WTC11 (cell line): ENCODE results near the gene ZFX. TPM values are rescaled to one million over a fixed set of nuclear protein-coding genes. Genes with fewer than 3 reads are reported as not detected.

Source experiments
- ATAC-seq: fragments of 200-7000 bp; cut with Tn5 transposase; 2 replicates; pipeline ENCODE4 v1.10.0; 2021; ENCODE audit warnings: mild to moderate bottlenecking, moderate library complexity
- CTCF ChIA-PET: fragments of 300-600 bp; sonication (Branson Sonifier 250); formaldehyde crosslinking; loops from one replicate; lab custom pipeline; 2021; ENCODE audit warnings: antibody characterized with exemption; lab: Charles Lee
- POLR2A ChIA-PET: fragments of 350-600 bp; sonication (Branson Sonifier 250); formaldehyde crosslinking; loops from one replicate; lab custom pipeline; 2021; ENCODE audit warnings: antibody characterized with exemption; lab: Charles Lee
- DNase-seq: peaks from one replicate; pipeline ENCODE4 v3.0.0; 2021; ENCODE audit warnings: low spot score
- H3K27ac Mint-ChIP-seq: 2 replicates; pipeline ENCODE4 v1.8.0; 2021; ENCODE audit warnings: mixed read lengths
- H3K27me3 Mint-ChIP-seq: 2 replicates; pipeline ENCODE4 v1.8.0; 2021; ENCODE audit warnings: low read depth, mild to moderate bottlenecking, moderate library complexity, mixed read lengths
- H3K36me3 Mint-ChIP-seq: 2 replicates; pipeline ENCODE4 v1.8.0; 2021; ENCODE audit warnings: mixed read lengths
- H3K4me1 Mint-ChIP-seq: 2 replicates; pipeline ENCODE4 v1.8.0; 2022; ENCODE audit warnings: mixed read lengths
- H3K4me3 Mint-ChIP-seq: 2 replicates; pipeline ENCODE4 v1.8.0; 2021; ENCODE audit warnings: mild to moderate bottlenecking, moderate library complexity, mixed read lengths
- H3K9me3 Mint-ChIP-seq: 2 replicates; pipeline ENCODE4 v1.8.0; 2021; ENCODE audit warnings: mixed read lengths
- ATF1 ChIP-seq: sonication (generic); formaldehyde crosslinking; IDR thresholded peaks from 2 replicates; pipeline ENCODE4 v1.8.1; 2023; ENCODE audit warnings: mild to moderate bottlenecking, moderate library complexity, missing genetic modification reagents
- HMGA2 ChIP-seq: fragments of 250-450 bp; sonication (Bioruptor Pico); IDR thresholded peaks from 2 replicates; pipeline ENCODE4 v1.4.0; 2021; ENCODE audit warnings: mild to moderate bottlenecking, moderate library complexity
- KAT7 ChIP-seq: sonication (generic); formaldehyde crosslinking; IDR thresholded peaks from 2 replicates; pipeline ENCODE4 v1.8.1; 2023; ENCODE audit warnings: missing genetic modification reagents, mild to moderate bottlenecking, borderline replicate concordance
- MXD4 ChIP-seq: fragments of 250-450 bp; sonication (Bioruptor Pico); IDR thresholded peaks from 2 replicates; pipeline ENCODE4 v1.8.0; 2021; ENCODE audit warnings: mild to moderate bottlenecking, moderate library complexity, borderline replicate concordance
- SOX15 ChIP-seq: fragments of 250-450 bp; sonication (Bioruptor Pico); IDR thresholded peaks from 2 replicates; pipeline ENCODE4 v1.9.0; 2021; ENCODE audit warnings: mild to moderate bottlenecking
- TEAD4 ChIP-seq: sonication (generic); formaldehyde crosslinking; IDR thresholded peaks from 2 replicates; pipeline ENCODE4 v1.8.0; 2022; ENCODE audit warnings: mild to moderate bottlenecking, missing genetic modification reagents
- ZNF138 ChIP-seq: sonication (generic); formaldehyde crosslinking; conservative IDR thresholded peaks from 2 replicates; pipeline ENCODE4 v1.8.1; 2022; ENCODE audit warnings: mild to moderate bottlenecking, moderate library complexity, missing genetic modification reagents
- ZNF317 ChIP-seq: sonication (generic); formaldehyde crosslinking; IDR thresholded peaks from 2 replicates; pipeline ENCODE4 v1.8.1; 2023; ENCODE audit warnings: low read depth, mild to moderate bottlenecking, moderate library complexity, missing genetic modification reagents, borderline replicate concordance
- ZNF396 ChIP-seq: fragments of 250-450 bp; sonication (Bioruptor Pico); IDR thresholded peaks from 2 replicates; pipeline ENCODE4 v1.8.0; 2021; ENCODE audit warnings: mild to moderate bottlenecking, moderate library complexity, borderline replicate concordance
- ZNF416 ChIP-seq: fragments of 250-450 bp; sonication (Bioruptor Pico); IDR thresholded peaks from 2 replicates; pipeline ENCODE4 v1.9.0; 2021; ENCODE audit warnings: mild to moderate bottlenecking, inconsistent platforms
- total RNA-seq: library from RNA; stranded (reverse); gene quantifications from 3 replicates; pipeline ENCODE4 v1.2.3, GENCODE V29; 2021
- TF ChIP-seq, protein P1 (sequence below): fragments of 250-450 bp; sonication (Bioruptor Pico); IDR thresholded peaks from 2 replicates; pipeline ENCODE4 v1.8.0; 2021; ENCODE audit warnings: mild to moderate bottlenecking
- TF ChIP-seq, protein P2 (sequence below): sonication (generic); formaldehyde crosslinking; IDR thresholded peaks from 2 replicates; pipeline ENCODE4 v1.8.1; 2022; ENCODE audit warnings: mild to moderate bottlenecking, moderate library complexity, missing genetic modification reagents
- TF ChIP-seq, protein P3 (sequence below): sonication (generic); formaldehyde crosslinking; IDR thresholded peaks from 2 replicates; pipeline ENCODE4 v1.8.0; 2023; ENCODE audit warnings: mild to moderate bottlenecking, missing genetic modification reagents
- TF ChIP-seq, protein P4 (sequence below): sonication (generic); formaldehyde crosslinking; IDR thresholded peaks from 2 replicates; pipeline ENCODE4 v1.8.1; 2022; ENCODE audit warnings: mild to moderate bottlenecking, missing genetic modification reagents, moderate library complexity, borderline replicate concordance
- TF ChIP-seq, protein P5 (sequence below): fragments of 200-600 bp; IDR thresholded peaks from 2 replicates; pipeline ENCODE4 v1.8.0; 2022; ENCODE audit warnings: antibody characterized with exemption
- TF ChIP-seq, protein P6 (sequence below): fragments of 250-450 bp; sonication (Bioruptor Pico); conservative IDR thresholded peaks from 2 replicates; pipeline ENCODE4 v1.9.0; 2021; ENCODE audit warnings: mild to moderate bottlenecking
- TF ChIP-seq, protein P7 (sequence below): sonication (generic); formaldehyde crosslinking; IDR thresholded peaks from 2 replicates; pipeline ENCODE4 v1.8.1; 2023; ENCODE audit warnings: mild to moderate bottlenecking, missing genetic modification reagents
- TF ChIP-seq, protein P8 (sequence below): sonication (generic); formaldehyde crosslinking; IDR thresholded peaks from 2 replicates; pipeline ENCODE4 v1.8.1; 2022; ENCODE audit warnings: missing genetic modification reagents, borderline replicate concordance
- TF ChIP-seq, protein P9 (sequence below): sonication (generic); formaldehyde crosslinking; IDR thresholded peaks from 2 replicates; pipeline ENCODE4 v1.8.1; 2023; ENCODE audit warnings: mild to moderate bottlenecking, missing genetic modification reagents, moderate library complexity

Gene ZFX
- total RNA-seq, 1 experiment from 2014 or later = 19.3 TPM

DNA sequence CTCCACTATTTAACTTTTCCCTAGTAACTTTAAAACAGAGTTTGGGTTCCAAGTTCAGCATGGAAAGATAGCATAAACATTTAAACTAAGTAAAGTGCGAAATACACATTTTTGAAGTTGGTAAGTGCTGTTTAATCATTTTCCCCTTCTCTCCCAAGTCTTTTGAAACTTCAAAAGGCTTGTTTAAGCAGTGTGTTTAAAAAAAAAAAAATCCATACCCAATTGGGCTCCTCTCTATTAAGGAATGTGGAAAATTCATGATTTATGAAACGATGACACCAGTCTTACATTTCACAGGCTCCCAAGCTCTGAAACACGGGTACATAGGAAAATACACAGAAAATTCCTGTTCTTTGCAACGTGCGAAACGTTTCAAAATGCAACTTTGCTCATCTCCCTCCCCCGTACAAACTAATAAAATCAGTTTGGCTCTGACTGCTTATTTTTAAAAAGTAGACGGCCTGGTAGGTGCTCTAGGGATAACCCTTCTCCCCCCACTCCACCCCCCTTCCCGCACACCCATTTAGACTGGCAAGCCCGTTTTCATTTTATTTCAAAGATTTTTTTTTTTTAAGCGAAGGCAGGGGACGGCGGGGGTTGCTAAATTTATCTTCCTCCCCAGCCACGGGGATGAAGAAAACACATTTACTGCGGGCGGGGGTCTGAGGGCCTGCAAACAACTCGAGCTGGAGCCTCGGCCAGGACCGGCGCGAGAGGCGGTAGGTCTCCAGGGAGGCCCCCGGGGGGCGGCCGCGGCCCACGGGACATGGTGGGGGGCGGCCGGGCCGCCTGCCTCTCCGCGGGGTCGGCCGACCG lies 786 bp upstream of the ZFX start (continued):
- TF ChIP-seq, protein P1, sequence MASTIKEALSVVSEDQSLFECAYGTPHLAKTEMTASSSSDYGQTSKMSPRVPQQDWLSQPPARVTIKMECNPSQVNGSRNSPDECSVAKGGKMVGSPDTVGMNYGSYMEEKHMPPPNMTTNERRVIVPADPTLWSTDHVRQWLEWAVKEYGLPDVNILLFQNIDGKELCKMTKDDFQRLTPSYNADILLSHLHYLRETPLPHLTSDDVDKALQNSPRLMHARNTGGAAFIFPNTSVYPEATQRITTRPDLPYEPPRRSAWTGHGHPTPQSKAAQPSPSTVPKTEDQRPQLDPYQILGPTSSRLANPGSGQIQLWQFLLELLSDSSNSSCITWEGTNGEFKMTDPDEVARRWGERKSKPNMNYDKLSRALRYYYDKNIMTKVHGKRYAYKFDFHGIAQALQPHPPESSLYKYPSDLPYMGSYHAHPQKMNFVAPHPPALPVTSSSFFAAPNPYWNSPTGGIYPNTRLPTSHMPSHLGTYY = no peak
- TF ChIP-seq ZNF317 (CRISPR knock-in tag) (no peak), HMGA2 (no peak), ZNF416 (CRISPR knock-in tag) (no peak), KAT7 (CRISPR knock-in tag) (no peak), MXD4 (no peak), ATF1 (no peak), SOX15 (no peak), ZNF138 (no peak)
- TF ChIP-seq, protein P2, sequence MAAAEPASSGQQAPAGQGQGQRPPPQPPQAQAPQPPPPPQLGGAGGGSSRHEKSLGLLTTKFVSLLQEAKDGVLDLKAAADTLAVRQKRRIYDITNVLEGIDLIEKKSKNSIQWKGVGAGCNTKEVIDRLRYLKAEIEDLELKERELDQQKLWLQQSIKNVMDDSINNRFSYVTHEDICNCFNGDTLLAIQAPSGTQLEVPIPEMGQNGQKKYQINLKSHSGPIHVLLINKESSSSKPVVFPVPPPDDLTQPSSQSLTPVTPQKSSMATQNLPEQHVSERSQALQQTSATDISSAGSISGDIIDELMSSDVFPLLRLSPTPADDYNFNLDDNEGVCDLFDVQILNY (CRISPR knock-in tag) = no peak
- TF ChIP-seq, protein P3, sequence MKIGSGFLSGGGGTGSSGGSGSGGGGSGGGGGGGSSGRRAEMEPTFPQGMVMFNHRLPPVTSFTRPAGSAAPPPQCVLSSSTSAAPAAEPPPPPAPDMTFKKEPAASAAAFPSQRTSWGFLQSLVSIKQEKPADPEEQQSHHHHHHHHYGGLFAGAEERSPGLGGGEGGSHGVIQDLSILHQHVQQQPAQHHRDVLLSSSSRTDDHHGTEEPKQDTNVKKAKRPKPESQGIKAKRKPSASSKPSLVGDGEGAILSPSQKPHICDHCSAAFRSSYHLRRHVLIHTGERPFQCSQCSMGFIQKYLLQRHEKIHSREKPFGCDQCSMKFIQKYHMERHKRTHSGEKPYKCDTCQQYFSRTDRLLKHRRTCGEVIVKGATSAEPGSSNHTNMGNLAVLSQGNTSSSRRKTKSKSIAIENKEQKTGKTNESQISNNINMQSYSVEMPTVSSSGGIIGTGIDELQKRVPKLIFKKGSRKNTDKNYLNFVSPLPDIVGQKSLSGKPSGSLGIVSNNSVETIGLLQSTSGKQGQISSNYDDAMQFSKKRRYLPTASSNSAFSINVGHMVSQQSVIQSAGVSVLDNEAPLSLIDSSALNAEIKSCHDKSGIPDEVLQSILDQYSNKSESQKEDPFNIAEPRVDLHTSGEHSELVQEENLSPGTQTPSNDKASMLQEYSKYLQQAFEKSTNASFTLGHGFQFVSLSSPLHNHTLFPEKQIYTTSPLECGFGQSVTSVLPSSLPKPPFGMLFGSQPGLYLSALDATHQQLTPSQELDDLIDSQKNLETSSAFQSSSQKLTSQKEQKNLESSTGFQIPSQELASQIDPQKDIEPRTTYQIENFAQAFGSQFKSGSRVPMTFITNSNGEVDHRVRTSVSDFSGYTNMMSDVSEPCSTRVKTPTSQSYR (CRISPR knock-in tag) = no peak
- TF ChIP-seq, protein P4, sequence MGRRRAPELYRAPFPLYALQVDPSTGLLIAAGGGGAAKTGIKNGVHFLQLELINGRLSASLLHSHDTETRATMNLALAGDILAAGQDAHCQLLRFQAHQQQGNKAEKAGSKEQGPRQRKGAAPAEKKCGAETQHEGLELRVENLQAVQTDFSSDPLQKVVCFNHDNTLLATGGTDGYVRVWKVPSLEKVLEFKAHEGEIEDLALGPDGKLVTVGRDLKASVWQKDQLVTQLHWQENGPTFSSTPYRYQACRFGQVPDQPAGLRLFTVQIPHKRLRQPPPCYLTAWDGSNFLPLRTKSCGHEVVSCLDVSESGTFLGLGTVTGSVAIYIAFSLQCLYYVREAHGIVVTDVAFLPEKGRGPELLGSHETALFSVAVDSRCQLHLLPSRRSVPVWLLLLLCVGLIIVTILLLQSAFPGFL = no peak
- TF ChIP-seq, protein P5, sequence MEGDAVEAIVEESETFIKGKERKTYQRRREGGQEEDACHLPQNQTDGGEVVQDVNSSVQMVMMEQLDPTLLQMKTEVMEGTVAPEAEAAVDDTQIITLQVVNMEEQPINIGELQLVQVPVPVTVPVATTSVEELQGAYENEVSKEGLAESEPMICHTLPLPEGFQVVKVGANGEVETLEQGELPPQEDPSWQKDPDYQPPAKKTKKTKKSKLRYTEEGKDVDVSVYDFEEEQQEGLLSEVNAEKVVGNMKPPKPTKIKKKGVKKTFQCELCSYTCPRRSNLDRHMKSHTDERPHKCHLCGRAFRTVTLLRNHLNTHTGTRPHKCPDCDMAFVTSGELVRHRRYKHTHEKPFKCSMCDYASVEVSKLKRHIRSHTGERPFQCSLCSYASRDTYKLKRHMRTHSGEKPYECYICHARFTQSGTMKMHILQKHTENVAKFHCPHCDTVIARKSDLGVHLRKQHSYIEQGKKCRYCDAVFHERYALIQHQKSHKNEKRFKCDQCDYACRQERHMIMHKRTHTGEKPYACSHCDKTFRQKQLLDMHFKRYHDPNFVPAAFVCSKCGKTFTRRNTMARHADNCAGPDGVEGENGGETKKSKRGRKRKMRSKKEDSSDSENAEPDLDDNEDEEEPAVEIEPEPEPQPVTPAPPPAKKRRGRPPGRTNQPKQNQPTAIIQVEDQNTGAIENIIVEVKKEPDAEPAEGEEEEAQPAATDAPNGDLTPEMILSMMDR = no peak

DNA sequence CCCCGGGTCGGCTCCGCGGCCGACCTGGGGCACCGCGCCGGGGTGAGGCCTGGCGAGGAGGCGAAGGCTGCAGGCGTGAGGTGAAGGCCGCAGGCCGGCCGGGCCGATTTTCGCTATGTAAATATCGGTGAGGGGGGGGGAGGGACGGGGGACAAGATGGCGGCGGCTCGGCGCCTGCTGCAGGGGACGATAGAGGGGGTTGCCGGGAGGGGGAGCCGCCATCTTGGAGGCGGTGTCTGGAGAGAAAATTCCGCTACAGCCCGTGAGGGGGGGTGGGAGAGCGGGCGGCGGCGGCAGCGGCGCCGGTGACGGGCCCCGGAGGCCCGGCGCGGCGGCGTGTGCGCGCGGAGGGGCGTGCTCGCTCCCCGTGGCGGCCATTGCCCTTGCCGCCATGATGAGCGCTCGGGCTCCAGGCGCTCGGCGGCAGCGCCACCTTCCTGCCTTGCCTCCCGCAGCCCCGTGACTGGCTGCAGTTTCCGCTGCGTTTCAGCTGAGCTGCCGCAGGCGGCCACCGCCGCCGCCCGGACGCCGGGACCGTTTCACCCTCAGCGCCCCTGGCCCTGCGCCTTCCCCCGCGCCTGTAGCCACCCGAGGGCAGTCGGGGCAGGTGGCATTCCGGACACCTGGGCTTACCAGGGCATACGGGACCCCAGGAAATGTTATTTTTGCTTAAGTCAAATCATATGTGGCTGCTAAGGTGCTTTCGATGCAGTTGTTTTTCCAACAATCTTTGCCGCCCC lies 692 bp downstream of the ZFX start:
- ATAC-seq (peak; percentile 74), DNase-seq (peak; percentile 78)
- ChIA-PET POLR2A (interaction anchor here (1.5 kb wide), 1 partner anchor 17 kb away, joined by 4 read pairs; no protein-coding TSS in a partner anchor), CTCF (no interaction called here)
- Mint-ChIP-seq H3K36me3 (0 out of 2 replicates have a peak, but pooled peaks cover 2% of the 10 kb centered on the region), H3K4me3 (peak overlapping the region; percentile 90), H3K9me3 (no peaks in the 10 kb centered on the region), H3K27ac (peak overlapping the region; percentile 98), H3K27me3 (no peaks in the 10 kb centered on the region), H3K4me1 (peaks cover 55% of the 10 kb centered on the region)
- TF ChIP-seq TEAD4 = no peak
- TF ChIP-seq ZNF416 (CRISPR knock-in tag) = 0 out of 2 replicates have a peak, but pooled peaks have one; percentile 48
- TF ChIP-seq ZNF396 (CRISPR knock-in tag) = no peak
- TF ChIP-seq, protein P6, sequence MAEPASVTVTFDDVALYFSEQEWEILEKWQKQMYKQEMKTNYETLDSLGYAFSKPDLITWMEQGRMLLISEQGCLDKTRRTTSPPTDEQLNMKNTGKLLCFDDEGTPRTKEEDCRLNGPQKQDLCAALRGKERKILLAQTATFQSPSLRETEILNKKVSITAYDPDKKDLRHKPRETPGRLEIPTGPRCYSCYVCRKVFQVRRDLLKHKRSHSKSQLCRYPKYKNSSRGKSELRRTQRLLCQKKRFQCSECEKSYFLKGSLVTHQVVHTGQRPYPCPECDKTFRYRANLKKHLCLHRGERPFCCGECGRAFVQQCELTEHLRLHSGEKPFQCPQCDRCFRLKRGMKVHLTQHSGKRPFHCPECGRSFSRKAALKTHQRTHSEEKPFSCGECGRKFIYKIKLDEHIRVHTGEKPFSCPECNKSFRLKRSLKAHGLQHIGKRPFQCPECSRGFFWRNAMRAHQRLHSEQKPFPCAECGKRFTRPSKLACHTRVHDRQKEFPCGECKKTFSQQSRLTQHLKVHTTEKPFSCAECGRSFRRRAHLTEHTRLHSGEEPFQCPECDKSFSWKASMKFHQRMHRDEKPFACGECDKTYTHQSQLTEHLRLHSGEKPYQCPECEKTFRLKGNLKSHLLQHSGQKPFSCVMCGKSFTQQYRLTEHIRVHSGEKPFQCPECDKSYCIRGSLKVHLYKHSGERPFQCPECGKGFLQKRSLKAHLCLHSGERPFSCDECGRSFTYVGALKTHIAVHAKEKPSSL (CRISPR knock-in tag) = no peak
- TF ChIP-seq, protein P7, sequence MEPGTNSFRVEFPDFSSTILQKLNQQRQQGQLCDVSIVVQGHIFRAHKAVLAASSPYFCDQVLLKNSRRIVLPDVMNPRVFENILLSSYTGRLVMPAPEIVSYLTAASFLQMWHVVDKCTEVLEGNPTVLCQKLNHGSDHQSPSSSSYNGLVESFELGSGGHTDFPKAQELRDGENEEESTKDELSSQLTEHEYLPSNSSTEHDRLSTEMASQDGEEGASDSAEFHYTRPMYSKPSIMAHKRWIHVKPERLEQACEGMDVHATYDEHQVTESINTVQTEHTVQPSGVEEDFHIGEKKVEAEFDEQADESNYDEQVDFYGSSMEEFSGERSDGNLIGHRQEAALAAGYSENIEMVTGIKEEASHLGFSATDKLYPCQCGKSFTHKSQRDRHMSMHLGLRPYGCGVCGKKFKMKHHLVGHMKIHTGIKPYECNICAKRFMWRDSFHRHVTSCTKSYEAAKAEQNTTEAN (CRISPR knock-in tag) = no peak
- TF ChIP-seq, protein P8, sequence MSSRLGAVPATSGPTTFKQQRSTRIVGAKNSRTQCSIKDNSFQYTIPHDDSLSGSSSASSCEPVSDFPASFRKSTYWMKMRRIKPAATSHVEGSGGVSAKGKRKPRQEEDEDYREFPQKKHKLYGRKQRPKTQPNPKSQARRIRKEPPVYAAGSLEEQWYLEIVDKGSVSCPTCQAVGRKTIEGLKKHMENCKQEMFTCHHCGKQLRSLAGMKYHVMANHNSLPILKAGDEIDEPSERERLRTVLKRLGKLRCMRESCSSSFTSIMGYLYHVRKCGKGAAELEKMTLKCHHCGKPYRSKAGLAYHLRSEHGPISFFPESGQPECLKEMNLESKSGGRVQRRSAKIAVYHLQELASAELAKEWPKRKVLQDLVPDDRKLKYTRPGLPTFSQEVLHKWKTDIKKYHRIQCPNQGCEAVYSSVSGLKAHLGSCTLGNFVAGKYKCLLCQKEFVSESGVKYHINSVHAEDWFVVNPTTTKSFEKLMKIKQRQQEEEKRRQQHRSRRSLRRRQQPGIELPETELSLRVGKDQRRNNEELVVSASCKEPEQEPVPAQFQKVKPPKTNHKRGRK (CRISPR knock-in tag) = no peak
- no peak for TF ChIP-seq HMGA2
- TF ChIP-seq, protein P9, sequence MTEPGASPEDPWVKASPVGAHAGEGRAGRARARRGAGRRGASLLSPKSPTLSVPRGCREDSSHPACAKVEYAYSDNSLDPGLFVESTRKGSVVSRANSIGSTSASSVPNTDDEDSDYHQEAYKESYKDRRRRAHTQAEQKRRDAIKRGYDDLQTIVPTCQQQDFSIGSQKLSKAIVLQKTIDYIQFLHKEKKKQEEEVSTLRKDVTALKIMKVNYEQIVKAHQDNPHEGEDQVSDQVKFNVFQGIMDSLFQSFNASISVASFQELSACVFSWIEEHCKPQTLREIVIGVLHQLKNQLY (CRISPR knock-in tag) = no peak
- TF ChIP-seq SOX15 = no peak
- TF ChIP-seq ATF1 = no peak
- TF ChIP-seq MXD4 = no peak
